Neural crest cell (in vitro differentiated cells): ENCODE results near the gene MIPOL1. TPM values are rescaled to one million over a fixed set of nuclear protein-coding genes. Genes with fewer than 3 reads are reported as not detected.
"Not testable (repeated sequence)": the region's sequence is repeated elsewhere in the genome, so short reads cannot be mapped to it uniquely, and the experiment has no call there.

Experiments used
- DNase-seq: peaks from one replicate; pipeline ENCODE4 v3.0.0; 2021; ENCODE audit warnings: low read depth, mixed read lengths, low spot score
- H3K27ac Mint-ChIP-seq: one replicate; pipeline ENCODE4 v1.8.0; 2021; ENCODE audit warnings: mild to moderate bottlenecking, mixed read lengths; ENCODE audit not compliant: unreplicated experiment
- H3K27me3 Mint-ChIP-seq: 2 replicates; pipeline ENCODE4 v1.8.0; 2021; ENCODE audit warnings: low read depth, mild to moderate bottlenecking, mixed read lengths
- H3K36me3 Mint-ChIP-seq: 2 replicates; pipeline ENCODE4 v1.8.0; 2021; ENCODE audit warnings: low read depth, mild to moderate bottlenecking, mixed read lengths
- H3K4me1 Mint-ChIP-seq: 2 replicates; pipeline ENCODE4 v1.8.0; 2021; ENCODE audit warnings: mixed read lengths
- H3K4me3 Mint-ChIP-seq: one replicate; pipeline ENCODE4 v1.8.0; 2021; ENCODE audit warnings: mild to moderate bottlenecking, mixed read lengths
- H3K9me3 Mint-ChIP-seq: 2 replicates; pipeline ENCODE4 v1.8.0; 2021; ENCODE audit warnings: mixed read lengths
- CTCF ChIP-seq: fragments of 200-600 bp; sonication (generic); conservative IDR thresholded peaks from 2 replicates; pipeline ENCODE4 v1.5.0; 2021; ENCODE audit warnings: antibody characterized with exemption, mild to moderate bottlenecking
- total RNA-seq: library from RNA; stranded (reverse); gene quantifications from 2 replicates; pipeline ENCODE4 v1.2.1, GENCODE V29; 2021

The MIPOL1 gene
- total RNA-seq, 1 donor from 2014 or later, result 16.6 TPM

GRCh38 chr14:37201724-37202123 lies 4.0 kb downstream of the MIPOL1 start:
- DNase-seq, result no peak

GRCh38 chr14:37202265-37202664 lies 4.5 kb downstream of the MIPOL1 start:
- Mint-ChIP-seq H3K27me3 (no peaks in the 10 kb centered on the region), H3K4me3 (peak overlapping the region; percentile 19), H3K9me3 (peaks cover 9% of the 10 kb centered on the region), H3K27ac (no peak overlapping the region), H3K36me3 (peaks cover 26% of the 10 kb centered on the region), H3K4me1 (peaks cover 16% of the 10 kb centered on the region)
- no peak for TF ChIP-seq CTCF
- no peak for DNase-seq

More at GRCh38 chr14:37201724-37202123, 4.0 kb downstream of the MIPOL1 start:
- H3K27me3 Mint-ChIP-seq, result no peaks in the 10 kb centered on the region
- no peak overlapping the region for H3K4me3 Mint-ChIP-seq
- TF ChIP-seq CTCF, result no peak
- H3K4me1 Mint-ChIP-seq, result peaks cover 20% of the 10 kb centered on the region
- H3K36me3 Mint-ChIP-seq, result peaks cover 22% of the 10 kb centered on the region
- H3K27ac Mint-ChIP-seq, result no peak overlapping the region
- H3K9me3 Mint-ChIP-seq, result peaks cover 9% of the 10 kb centered on the region

- no peak for DNase-seq
- peaks cover 26% of the 10 kb centered on the region for H3K36me3 Mint-ChIP-seq
- no peak for TF ChIP-seq CTCF
- peaks cover 12% of the 10 kb centered on the region for H3K4me1 Mint-ChIP-seq
- no peaks in the 10 kb centered on the region for H3K27me3 Mint-ChIP-seq
- no peak overlapping the region for H3K27ac Mint-ChIP-seq
- peak overlapping the region; percentile 19 for H3K4me3 Mint-ChIP-seq
- peaks cover 9% of the 10 kb centered on the region for H3K9me3 Mint-ChIP-seq
Measured at GRCh38 chr14:37202812-37203211, 5.1 kb downstream of the MIPOL1 start.

DNA sequence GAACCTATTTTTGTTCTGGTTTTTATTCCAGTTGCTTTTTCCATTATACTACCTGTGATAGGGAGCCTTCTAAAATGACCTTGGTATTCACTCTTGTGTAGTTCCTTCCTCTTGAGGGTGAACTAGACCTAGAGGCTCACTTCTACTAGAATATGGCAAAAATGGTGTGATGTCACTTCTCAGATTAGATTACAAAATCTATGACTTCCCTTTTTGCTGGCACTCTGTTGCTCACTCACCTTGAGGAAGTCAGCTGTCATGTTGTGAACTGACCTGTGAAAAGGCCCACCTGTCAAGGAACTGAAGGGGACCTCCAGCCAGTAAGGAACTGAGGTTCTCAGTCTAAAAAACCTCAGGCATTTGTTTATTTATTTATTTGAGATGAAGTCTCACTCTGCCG lies 5.7 kb downstream of the MIPOL1 start:
- Mint-ChIP-seq H3K4me3 (no peak overlapping the region), H3K36me3 (peaks cover 26% of the 10 kb centered on the region), H3K4me1 (peaks cover 6% of the 10 kb centered on the region), H3K9me3 (peaks cover 9% of the 10 kb centered on the region), H3K27ac (no peak overlapping the region), H3K27me3 (no peaks in the 10 kb centered on the region)
- no peak for TF ChIP-seq CTCF
- no peak for DNase-seq

DNA sequence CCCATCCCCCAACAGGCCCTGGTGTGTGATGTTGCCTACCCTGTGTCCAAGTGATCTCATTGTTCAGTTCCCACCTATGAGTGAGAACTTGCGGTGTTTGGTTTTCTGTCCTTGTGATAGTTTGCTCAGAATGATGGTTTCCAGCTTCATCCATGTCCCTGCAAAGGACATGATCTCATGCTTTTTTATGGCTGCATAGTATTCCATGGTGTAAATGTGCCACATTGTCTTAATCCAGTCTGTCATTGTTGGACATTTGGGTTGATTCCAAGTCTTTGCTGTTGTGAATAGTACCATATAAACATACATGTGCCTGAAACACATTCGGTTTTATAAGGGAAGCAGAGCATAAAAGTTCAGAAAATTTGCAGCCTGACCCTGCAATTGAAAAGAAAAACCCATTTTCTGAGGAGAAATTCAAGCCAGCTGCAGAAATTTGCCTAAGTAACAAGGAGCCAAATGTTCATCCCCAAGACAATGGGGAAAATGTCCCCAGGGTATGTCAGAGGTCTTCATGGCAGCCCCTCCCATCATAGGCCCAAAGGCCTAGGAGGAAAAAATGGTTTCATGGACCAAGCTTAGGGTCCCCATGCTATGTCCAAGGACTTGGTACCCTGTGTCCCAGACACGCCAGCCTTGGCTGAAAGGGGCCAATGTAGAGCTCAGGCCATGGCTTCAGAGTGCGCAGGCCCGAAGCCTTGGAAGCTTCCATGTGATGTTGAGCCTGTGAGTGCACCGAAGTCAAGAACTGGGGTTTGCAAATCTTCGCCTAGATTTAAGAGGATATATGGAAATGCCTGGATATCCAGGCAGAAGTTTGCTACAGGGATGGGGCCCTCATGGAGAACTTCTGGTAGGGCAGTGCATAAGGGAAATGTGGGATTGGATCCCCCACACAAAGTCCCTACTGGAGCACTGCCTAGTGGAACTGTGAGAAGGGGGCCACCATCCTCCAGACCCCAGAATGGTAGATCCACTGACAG lies 8.2 kb downstream of the MIPOL1 start:
- not testable (repeated sequence) for H3K27ac Mint-ChIP-seq, H3K4me3 Mint-ChIP-seq, DNase-seq, H3K4me1 Mint-ChIP-seq, H3K27me3 Mint-ChIP-seq
- Mint-ChIP-seq H3K36me3 (peaks cover 37% of the 10 kb centered on the region), H3K9me3 (peaks cover 18% of the 10 kb centered on the region)

- not testable (repeated sequence) for H3K27ac Mint-ChIP-seq, H3K4me1 Mint-ChIP-seq, DNase-seq, H3K27me3 Mint-ChIP-seq, H3K4me3 Mint-ChIP-seq
- H3K9me3 Mint-ChIP-seq, result peaks cover 25% of the 10 kb centered on the region
- H3K36me3 Mint-ChIP-seq, result peaks cover 51% of the 10 kb centered on the region
Measured at GRCh38 chr14:37209617-37210016, 11.9 kb downstream of the MIPOL1 start.
